ENCODE data around the gene RSPO3. TPM values are rescaled to one million over a fixed set of nuclear protein-coding genes. Genes with fewer than 3 reads are reported as not detected.

The RSPO3 gene, protein sequence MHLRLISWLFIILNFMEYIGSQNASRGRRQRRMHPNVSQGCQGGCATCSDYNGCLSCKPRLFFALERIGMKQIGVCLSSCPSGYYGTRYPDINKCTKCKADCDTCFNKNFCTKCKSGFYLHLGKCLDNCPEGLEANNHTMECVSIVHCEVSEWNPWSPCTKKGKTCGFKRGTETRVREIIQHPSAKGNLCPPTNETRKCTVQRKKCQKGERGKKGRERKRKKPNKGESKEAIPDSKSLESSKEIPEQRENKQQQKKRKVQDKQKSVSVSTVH
- total RNA-seq: 0.27 TPM
- long read RNA-seq: 0 reads

DNA sequence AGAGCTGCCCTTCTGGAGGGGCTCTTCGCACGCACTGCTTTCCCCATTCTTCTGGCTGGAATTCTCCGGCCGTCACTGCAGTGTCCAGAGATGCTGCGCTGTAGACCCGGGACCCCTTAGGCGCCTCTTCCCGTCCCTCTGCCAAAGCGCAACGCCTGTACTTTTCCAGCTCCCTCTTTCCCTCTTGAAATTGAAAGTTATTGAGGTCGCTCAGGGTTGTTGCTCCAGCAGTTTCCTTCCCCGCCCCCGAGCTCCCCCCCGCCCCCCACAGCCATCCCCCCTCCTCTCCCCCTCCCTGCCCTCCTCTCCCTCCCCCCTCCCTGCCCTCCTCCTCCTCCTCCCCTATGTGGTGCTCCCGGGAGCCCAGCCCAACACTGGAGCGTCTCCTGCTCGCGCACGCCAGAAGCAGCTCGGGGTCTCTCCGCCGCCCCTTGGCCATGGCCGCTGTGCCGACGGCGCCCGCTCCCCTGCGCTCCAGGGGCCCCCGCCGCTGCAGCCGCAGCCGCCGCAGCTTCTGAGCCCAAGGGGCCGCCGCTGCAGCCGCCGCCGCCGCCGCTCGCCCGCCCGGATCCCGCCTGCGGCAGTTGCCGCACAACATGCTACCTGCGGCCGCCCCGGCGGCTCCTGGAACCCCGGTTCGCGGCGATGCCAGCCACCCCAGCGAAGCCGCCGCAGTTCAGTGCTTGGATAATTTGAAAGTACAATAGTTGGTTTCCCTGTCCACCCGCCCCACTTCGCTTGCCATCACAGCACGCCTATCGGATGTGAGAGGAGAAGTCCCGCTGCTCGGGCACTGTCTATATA lies at the start of gene RSPO3:
RSPO3 (plus strand) TSS at position 374 of the 804 bp plus-strand sequence. CDS start 522 bp downstream, outside the sequence.
- DNase-seq: no peak
- H3K36me3 ChIP-seq: no peaks in the 10 kb centered on the region
- H3K27ac ChIP-seq (replicated peaks): no peak within 1 kb of the TSS
- intact Hi-C loops (cut with micrococcal nuclease): no loop called here
- peak within 1 kb of the TSS; percentile 66 for H3K4me3 ChIP-seq
- TF ChIP-seq, protein P1, sequence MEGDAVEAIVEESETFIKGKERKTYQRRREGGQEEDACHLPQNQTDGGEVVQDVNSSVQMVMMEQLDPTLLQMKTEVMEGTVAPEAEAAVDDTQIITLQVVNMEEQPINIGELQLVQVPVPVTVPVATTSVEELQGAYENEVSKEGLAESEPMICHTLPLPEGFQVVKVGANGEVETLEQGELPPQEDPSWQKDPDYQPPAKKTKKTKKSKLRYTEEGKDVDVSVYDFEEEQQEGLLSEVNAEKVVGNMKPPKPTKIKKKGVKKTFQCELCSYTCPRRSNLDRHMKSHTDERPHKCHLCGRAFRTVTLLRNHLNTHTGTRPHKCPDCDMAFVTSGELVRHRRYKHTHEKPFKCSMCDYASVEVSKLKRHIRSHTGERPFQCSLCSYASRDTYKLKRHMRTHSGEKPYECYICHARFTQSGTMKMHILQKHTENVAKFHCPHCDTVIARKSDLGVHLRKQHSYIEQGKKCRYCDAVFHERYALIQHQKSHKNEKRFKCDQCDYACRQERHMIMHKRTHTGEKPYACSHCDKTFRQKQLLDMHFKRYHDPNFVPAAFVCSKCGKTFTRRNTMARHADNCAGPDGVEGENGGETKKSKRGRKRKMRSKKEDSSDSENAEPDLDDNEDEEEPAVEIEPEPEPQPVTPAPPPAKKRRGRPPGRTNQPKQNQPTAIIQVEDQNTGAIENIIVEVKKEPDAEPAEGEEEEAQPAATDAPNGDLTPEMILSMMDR (IDR thresholded peaks at IDR 0.05; ENCODE audit: borderline replicate concordance): no peak
- peaks cover 95% of the 10 kb centered on the region for H3K27me3 ChIP-seq (ENCODE audit: low read depth)
- no peaks in the 10 kb centered on the region for H3K9me3 ChIP-seq (replicated peaks)
- H3K4me1 ChIP-seq: peaks cover 38% of the 10 kb centered on the region

DNA sequence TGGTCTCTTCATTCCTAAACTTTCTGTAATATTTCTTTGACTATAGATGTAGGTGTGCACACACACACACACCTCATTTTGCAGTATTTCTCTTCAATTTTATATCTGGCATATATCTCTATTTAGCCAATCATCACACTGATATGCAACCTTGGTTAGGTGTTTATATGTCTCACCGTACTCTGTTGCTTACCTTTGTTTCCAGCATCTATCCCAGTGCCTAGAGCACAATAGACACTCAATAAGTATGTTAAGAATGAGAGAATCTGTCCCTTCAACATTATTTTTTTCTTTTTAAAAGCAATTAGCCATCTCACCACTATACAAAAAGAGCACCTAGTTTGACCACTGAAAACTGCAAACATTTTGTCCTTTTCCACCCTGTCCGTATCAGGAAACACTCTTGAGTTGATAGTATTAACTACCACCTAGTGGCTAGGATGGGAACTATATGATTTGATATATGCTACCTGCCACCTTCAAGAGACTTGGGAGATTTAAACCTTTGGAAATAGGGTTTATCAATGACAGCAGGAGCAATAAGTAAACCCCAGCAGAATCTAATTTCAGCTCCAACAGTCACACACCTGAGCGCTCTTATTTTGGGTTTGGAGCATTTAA lies 48.7 kb upstream of the RSPO3 start:
- H3K4me3 ChIP-seq: no peak overlapping the region
- no peaks in the 10 kb centered on the region for H3K36me3 ChIP-seq
- H3K4me1 ChIP-seq: no peaks in the 10 kb centered on the region
- no peak overlapping the region for H3K27ac ChIP-seq (replicated peaks)
- TF ChIP-seq, protein P1 (IDR thresholded peaks at IDR 0.05; ENCODE audit: borderline replicate concordance): peak; percentile 55
- H3K9me3 ChIP-seq (replicated peaks): no peaks in the 10 kb centered on the region
- H3K27me3 ChIP-seq (ENCODE audit: low read depth): no peaks in the 10 kb centered on the region
- DNase-seq: no peak
- intact Hi-C loops (cut with micrococcal nuclease): no loop called here

- Histone ChIP-seq H3K4me1 (no peaks in the 10 kb centered on the region), H3K4me3 (no peak overlapping the region), H3K27me3 (ENCODE audit: low read depth) (no peaks in the 10 kb centered on the region), H3K36me3 (no peaks in the 10 kb centered on the region), H3K27ac (replicated peaks) (no peak overlapping the region), H3K9me3 (replicated peaks) (no peaks in the 10 kb centered on the region)
- TF ChIP-seq, protein P1 (IDR thresholded peaks at IDR 0.05; ENCODE audit: borderline replicate concordance): no peak
- DNase-seq: no peak
- intact Hi-C loops (cut with micrococcal nuclease): no loop called here
These were observed 45.2 kb upstream of the RSPO3 start for GRCh38 chr6:127073222-127073621.

DNA sequence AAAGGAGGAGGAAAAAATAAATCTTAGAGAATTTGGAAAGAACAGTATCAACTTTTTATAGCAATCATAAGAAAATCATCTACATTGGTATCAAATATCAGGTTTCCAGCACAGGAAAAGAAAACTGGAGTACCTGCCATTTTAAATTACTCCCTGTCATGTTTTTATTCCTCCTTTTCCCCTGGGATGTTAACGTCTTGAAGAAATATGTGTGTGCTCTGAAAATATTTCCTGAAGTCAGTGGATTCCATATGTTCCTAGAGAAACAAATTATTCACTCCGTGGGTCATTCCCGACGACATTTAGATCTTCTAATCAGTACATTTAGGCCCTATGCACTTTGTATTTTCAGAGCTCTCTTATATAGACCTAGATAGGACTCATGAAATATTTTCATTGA lies 42.0 kb upstream of the RSPO3 start:
- Histone ChIP-seq H3K27ac (replicated peaks) (no peak overlapping the region), H3K36me3 (no peaks in the 10 kb centered on the region), H3K4me3 (no peak overlapping the region), H3K9me3 (replicated peaks) (no peaks in the 10 kb centered on the region), H3K4me1 (peaks cover 7% of the 10 kb centered on the region), H3K27me3 (ENCODE audit: low read depth) (no peaks in the 10 kb centered on the region)
- DNase-seq: no peak
- intact Hi-C loops (cut with micrococcal nuclease): no loop called here
- TF ChIP-seq, protein P1 (IDR thresholded peaks at IDR 0.05; ENCODE audit: borderline replicate concordance): no peak

GRCh38 chr6:127077886-127078285 lies 40.6 kb upstream of the RSPO3 start:
- peaks cover 7% of the 10 kb centered on the region for H3K4me1 ChIP-seq
- H3K27ac ChIP-seq (replicated peaks): no peak overlapping the region
- TF ChIP-seq, protein P1 (IDR thresholded peaks at IDR 0.05; ENCODE audit: borderline replicate concordance): no peak
- no peaks in the 10 kb centered on the region for H3K9me3 ChIP-seq (replicated peaks)
- DNase-seq: no peak
- no peaks in the 10 kb centered on the region for H3K27me3 ChIP-seq (ENCODE audit: low read depth)
- intact Hi-C loops (cut with micrococcal nuclease): no loop called here
- H3K4me3 ChIP-seq: no peak overlapping the region
- no peaks in the 10 kb centered on the region for H3K36me3 ChIP-seq

Measured in left ventricle myocardium inferior (tissue), 1 donor.